HG03280 (cell line): ENCODE results near the gene MAPRE2.
A peak's percentile ranks its signal among the peaks of the same experiment; 100 is the strongest.

Experiments
- ATAC-seq: cut with Tn5 transposase; IDR thresholded peaks from one replicate; pipeline ENCODE4 v1.9.1; 2021; ENCODE audit warnings: mild to moderate bottlenecking, moderate library complexity; ENCODE audit not compliant: unreplicated experiment

MAPRE2 gene

GRCh38 chr18:35040988-35041814 is at the start of gene MAPRE2:
TSS of gene MAPRE2 (plus strand) at chr18:35041413. CDS start at chr18:35041540, 127 bp downstream.
- peak; percentile 81 for ATAC-seq

- no peak for ATAC-seq
Observed at GRCh38 chr18:34991561-34991960, 49.7 kb upstream of the MAPRE2 start.

GRCh38 chr18:34993289-34993688 is 47.9 kb upstream of the MAPRE2 start:
- ATAC-seq: no peak

GRCh38 chr18:34995746-34996145 is 45.5 kb upstream of the MAPRE2 start:
- ATAC-seq: no peak

GRCh38 chr18:34998661-34999060 is 42.6 kb upstream of the MAPRE2 start:
- no peak for ATAC-seq

- ATAC-seq: no peak
Observed at GRCh38 chr18:34999756-35000289, 41.4 kb upstream of the MAPRE2 start.

DNA sequence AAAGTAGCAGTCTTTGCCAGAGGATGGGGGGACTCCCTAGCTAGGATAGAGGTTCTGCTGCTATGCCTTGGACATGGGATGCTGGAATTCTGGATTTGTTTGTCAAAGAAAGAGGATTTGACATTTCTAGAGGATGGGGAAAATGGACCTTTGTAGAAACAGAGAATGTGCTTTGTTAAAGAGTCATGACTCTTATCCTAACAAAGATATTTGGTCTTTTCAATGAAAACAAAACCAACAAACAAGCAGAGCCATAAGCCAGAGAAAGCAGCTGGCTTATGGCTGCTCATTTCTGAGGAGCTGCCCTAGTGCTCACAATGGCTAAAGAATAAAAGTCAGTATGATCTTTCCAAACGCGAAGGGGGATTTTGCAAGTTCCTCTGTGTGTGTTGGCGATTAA is 40.8 kb upstream of the MAPRE2 start:
- ATAC-seq: no peak

DNA sequence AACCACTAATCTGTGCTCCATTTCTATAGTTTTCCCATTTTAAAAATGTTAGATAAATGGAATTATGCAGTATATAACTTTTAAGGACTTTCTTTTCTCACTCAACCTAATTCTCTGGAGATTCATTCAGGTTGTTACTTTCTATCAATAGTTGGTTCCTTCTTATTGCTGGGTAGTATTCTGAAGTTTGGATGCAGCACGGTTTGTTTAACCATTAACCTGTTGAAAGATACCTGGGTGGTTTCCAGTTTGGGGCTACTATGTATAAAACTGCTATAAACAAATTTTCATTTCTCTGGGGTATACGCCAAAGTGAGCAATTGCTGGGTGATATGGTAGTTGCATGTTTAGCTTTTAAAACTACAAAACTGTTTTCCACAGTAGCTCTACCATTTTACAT is 39.1 kb upstream of the MAPRE2 start:
- ATAC-seq: no peak

DNA sequence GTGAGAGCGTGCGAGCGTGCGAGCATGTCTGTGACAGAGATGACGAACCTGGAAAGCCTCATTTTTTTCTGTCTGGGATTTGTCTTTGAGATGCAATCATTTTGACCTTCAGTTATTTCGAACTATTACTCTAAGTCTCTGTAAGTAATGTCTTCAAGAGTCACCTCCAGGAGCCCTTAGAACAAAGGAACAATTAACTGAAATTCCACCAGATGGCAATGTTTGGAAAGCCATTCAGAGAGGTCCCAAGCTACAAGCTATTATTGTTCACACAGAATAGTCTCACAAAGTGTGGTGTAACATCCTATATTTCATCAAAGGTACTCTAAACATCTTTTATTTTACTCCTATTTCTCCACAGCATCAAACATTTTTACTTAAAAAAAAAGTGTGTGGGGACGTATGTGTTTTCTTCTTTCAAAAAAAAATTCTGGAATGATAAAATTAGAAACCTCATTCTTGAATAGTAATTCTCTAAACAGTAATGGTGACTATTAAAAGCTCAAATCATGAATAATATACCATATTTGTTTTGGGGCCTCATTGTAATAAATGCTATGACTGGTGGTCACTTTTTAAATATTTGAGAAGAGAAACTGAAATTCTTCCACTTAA is 35.1 kb upstream of the MAPRE2 start:
- peak; percentile 91 for ATAC-seq

- ATAC-seq: no peak
Observed at GRCh38 chr18:35010156-35010555, 31.1 kb upstream of the MAPRE2 start.

GRCh38 chr18:35010993-35011392 is 30.2 kb upstream of the MAPRE2 start:
- ATAC-seq: no peak

DNA sequence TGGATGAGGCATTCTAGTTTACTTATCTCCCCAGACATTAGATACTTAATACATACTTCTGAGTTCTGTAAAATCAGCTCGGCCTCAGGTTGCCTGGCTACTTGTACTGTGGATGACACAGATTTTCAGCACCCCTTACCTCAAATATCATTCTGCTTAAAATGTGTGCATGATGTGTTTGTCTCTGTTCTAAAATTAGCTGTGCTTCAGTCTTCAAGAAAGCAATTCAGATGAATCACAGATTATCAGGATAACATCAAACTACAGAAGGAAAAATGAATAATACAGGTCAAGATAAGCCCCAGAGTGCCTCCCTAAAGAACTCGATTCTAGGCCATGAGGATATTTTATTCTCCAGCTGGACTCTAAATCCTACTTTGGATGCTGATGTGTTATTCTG is 21.3 kb upstream of the MAPRE2 start:
- ATAC-seq: no peak

GRCh38 chr18:35022426-35023001 is 18.7 kb upstream of the MAPRE2 start:
- no peak for ATAC-seq

DNA sequence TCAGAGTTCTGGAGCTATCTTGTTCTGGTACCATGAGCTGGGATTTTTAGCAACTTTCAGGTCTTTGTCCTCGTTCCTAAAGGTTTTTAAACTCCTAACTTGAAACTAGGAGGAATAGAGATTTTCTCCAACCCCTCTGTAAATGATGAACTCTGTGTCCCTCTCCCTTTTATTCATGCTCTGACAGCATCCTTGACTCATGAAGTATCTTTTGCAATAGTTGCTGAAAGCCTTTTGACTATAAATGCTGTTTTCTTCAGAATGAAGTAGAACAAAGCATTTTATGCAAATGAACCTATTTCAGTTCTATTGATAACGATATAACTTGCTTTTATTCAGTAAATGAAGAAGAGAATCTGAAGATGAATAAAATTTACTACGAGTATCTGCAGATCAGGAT is 17.0 kb upstream of the MAPRE2 start:
- ATAC-seq: no peak

GRCh38 chr18:35024965-35025364 is 16.2 kb upstream of the MAPRE2 start:
- ATAC-seq: no peak

- ATAC-seq: peak; percentile 46
Observed at GRCh38 chr18:35026407-35027061, 14.7 kb upstream of the MAPRE2 start.

DNA sequence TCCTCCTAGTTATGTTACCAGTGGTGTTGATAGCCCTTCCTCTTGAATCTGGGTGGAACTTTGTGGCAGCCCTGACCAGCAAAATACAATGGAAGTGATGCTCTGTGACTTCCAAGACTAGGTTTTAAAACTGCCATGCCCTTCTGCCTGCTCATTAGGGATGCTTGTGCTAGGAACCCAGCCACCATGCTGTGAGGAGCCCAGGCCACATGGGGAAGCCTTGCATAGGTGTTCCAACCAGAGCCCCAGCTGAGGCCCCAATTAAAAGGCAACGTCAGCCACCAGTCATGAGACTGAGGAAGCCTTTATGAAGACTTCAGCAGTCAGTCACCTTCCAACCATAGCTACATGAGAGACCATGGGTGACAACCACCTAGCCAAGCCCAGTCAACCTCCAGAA is 14.0 kb upstream of the MAPRE2 start:
- ATAC-seq: no peak

DNA sequence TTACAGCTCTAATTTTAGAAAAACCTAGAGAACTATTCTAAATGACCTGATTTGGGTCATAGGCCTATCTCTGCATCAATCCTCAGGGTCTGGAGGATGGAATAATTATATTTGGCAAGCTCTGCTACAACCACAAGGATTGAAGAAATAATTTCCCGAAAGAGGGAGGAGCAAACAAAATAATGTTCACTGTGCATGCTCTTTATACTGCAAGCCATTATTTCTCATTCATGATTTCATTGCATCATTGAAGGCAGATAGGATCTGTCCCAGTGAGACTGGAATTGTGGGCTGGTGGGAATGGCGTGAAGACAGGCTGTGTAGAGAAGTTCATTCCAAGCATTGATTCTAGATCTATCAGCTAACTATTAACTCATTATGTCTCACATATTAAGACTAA is 12.7 kb upstream of the MAPRE2 start:
- ATAC-seq: no peak

- ATAC-seq: no peak
Observed at GRCh38 chr18:35029103-35029502, 12.1 kb upstream of the MAPRE2 start.

- peak; percentile 81 for ATAC-seq
Observed at GRCh38 chr18:35029770-35030169, 11.4 kb upstream of the MAPRE2 start.

DNA sequence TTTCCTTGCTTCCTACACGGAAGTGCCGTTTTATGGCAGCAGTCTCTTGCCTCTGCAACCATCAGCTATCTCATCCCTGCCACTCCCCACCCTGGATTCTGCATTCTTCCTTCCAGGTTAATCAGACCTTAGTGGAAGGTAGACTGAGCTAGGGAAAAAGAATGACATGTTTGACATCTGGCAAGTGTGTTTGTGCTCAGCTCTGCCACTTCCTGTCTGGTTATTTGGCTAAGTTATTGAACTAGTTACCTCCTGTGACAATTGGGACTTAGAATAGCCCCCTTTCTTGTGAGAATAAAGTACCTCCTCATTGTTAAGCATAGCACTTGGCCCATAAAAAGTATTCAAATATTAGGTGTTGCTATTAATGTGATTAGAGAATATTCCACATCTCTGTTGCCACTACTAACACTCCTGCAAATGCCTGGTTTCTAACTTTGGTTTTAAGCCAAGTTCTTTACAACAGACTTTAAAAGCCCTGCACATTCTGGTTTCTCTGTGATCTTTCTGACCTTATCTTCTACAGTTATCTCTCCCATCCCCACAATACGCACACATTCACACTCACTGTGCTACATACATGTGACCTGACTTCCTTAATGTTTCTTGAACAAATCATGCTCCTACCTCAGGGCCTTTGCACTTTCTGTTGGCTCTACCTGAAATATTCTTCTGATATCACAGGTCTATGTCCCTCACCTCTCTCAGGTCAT is 10.8 kb upstream of the MAPRE2 start:
- peak; percentile 36 for ATAC-seq
